Panc1 (cell line): ENCODE measurements around the gene QRFP. TPM values are rescaled to one million over a fixed set of nuclear protein-coding genes. Genes with fewer than 3 reads are reported as not detected.
A peak's percentile ranks its signal among the peaks of the same experiment; 100 is the strongest.

Experiments
- ATAC-seq: fragments of 200-7000 bp; cut with Tn5 transposase; 2 replicates; pipeline ENCODE4 v1.9.1; 2020; ENCODE audit warnings: mild to moderate bottlenecking, moderate library complexity
- BruUV-seq: library from RNA; stranded (reverse); fragments of 400-500 nt; replicated peaks from 2 replicates; lab custom pipeline; 2021; lab: Mats Ljungman, UMichigan
- CTCF ChIA-PET: fragments of 300-600 bp; sonication (Branson Sonifier 250); formaldehyde crosslinking; loops from one replicate; lab custom pipeline; 2022; ENCODE audit warnings: antibody characterized with exemption; lab: Charles Lee
- POLR2A ChIA-PET: fragments of 300-600 bp; sonication (Branson Sonifier 250); formaldehyde crosslinking; loops from one replicate; lab custom pipeline; 2022; ENCODE audit warnings: antibody characterized with exemption; lab: Charles Lee
- DNase-seq: peaks from one replicate; pipeline ENCODE4 v3.0.0-alpha.2; 2010; ENCODE audit warnings: low read depth, low spot score
- H3K27ac ChIP-seq: 2 replicates; pipeline ENCODE4 v1.5.1; 2011; ENCODE audit warnings: mild to moderate bottlenecking, low read length, inconsistent platforms
- H3K27me3 ChIP-seq: fragments of 200-500 bp; sonication (Bioruptor generic); 2 replicates; pipeline ENCODE4 v1.6.0; 2014; ENCODE audit warnings: low read length, inconsistent platforms; ENCODE audit not compliant: control insufficient read depth, insufficient read depth
- H3K36me3 ChIP-seq: fragments of 200-500 bp; sonication (Bioruptor generic); 2 replicates; pipeline ENCODE4 v1.5.1; 2014; ENCODE audit warnings: inconsistent platforms, mild to moderate bottlenecking, low read length, moderate library complexity; ENCODE audit not compliant: control insufficient read depth, insufficient read depth
- H3K4me1 ChIP-seq: 2 replicates; pipeline ENCODE4 v1.5.1; 2011; ENCODE audit warnings: inconsistent platforms, mild to moderate bottlenecking, low read length, moderate library complexity; ENCODE audit not compliant: control insufficient read depth, insufficient read depth
- H3K4me3 ChIP-seq, 2 experiments: 2 replicates each; pipeline ENCODE4 v1.5.1; 2011 to 2012; ENCODE audit warnings: low read depth in 2 of 2, low read length in 2 of 2, mild to moderate bottlenecking in 2 of 2, inconsistent platforms in 1 of 2, moderate library complexity in 1 of 2
- H3K9me3 ChIP-seq: fragments of 200-500 bp; sonication (Bioruptor generic); 2 replicates; pipeline ENCODE4 v1.5.1; 2014; ENCODE audit warnings: low read depth, mild to moderate bottlenecking, inconsistent platforms, low read length, moderate library complexity; ENCODE audit not compliant: control insufficient read depth, insufficient read depth
- CTCF ChIP-seq: fragments of 450-650 bp; IDR thresholded peaks from 2 replicates; pipeline ENCODE4 v1.5.1; 2017; ENCODE audit warnings: mild to moderate bottlenecking
- POLR2AphosphoS5 ChIP-seq: IDR thresholded peaks from 2 replicates; pipeline ENCODE4 v1.6.1; 2012; ENCODE audit warnings: mild to moderate bottlenecking, low read depth, low read length, moderate library complexity
- SIN3A ChIP-seq: IDR thresholded peaks from 2 replicates; pipeline ENCODE4 v1.6.1; 2012; ENCODE audit warnings: low read depth, mild to moderate bottlenecking, low read length, moderate library complexity, borderline replicate concordance; ENCODE audit not compliant: insufficient read depth
- TCF7L2 ChIP-seq: IDR thresholded peaks from 2 replicates; pipeline ENCODE4 v1.6.1; 2011; ENCODE audit warnings: mild to moderate bottlenecking, low read depth, low read length, inconsistent platforms
- in situ Hi-C: cut with HindIII; loops from 2 replicates; pipeline ENCODE4 v1.10.0; 2016; ENCODE audit warnings: low sequenced_read_pairs, low pct_unique_long_range_greater_than_20kb
- intact Hi-C: fragments of 100-400 bp; cut with micrococcal nuclease; formaldehyde crosslinking; loops from one replicate; pipeline ENCODE4 v1.10.0; 2022; ENCODE audit not compliant: unreplicated experiment
- total RNA-seq: library from RNA; stranded (reverse); gene quantifications from one replicate; pipeline ENCODE4 v1.2.1, GENCODE V29; 2021; ENCODE audit not compliant: unreplicated experiment
- TF ChIP-seq, protein P1 (sequence below), 2 experiments: IDR thresholded peaks; 2 replicates each; pipeline ENCODE4 v1.6.1; 2011 to 2012; ENCODE audit warnings: low read depth in 2 of 2, control low read depth in 1 of 2, low read length in 1 of 2, mild to moderate bottlenecking in 1 of 2, moderate library complexity in 1 of 2; ENCODE audit not compliant: insufficient read depth in 1 of 2

QRFP gene
- total RNA-seq, 1 experiment from 2014 or later, result not detected

- Histone ChIP-seq H3K4me1 (no peaks in the 10 kb centered on the region), H3K27ac (no peak overlapping the region), H3K36me3 (no peaks in the 10 kb centered on the region), H3K27me3 (no peaks in the 10 kb centered on the region), H3K4me3 (no peak overlapping the region), H3K9me3 (no peaks in the 10 kb centered on the region)
- TF ChIP-seq, protein P1, sequence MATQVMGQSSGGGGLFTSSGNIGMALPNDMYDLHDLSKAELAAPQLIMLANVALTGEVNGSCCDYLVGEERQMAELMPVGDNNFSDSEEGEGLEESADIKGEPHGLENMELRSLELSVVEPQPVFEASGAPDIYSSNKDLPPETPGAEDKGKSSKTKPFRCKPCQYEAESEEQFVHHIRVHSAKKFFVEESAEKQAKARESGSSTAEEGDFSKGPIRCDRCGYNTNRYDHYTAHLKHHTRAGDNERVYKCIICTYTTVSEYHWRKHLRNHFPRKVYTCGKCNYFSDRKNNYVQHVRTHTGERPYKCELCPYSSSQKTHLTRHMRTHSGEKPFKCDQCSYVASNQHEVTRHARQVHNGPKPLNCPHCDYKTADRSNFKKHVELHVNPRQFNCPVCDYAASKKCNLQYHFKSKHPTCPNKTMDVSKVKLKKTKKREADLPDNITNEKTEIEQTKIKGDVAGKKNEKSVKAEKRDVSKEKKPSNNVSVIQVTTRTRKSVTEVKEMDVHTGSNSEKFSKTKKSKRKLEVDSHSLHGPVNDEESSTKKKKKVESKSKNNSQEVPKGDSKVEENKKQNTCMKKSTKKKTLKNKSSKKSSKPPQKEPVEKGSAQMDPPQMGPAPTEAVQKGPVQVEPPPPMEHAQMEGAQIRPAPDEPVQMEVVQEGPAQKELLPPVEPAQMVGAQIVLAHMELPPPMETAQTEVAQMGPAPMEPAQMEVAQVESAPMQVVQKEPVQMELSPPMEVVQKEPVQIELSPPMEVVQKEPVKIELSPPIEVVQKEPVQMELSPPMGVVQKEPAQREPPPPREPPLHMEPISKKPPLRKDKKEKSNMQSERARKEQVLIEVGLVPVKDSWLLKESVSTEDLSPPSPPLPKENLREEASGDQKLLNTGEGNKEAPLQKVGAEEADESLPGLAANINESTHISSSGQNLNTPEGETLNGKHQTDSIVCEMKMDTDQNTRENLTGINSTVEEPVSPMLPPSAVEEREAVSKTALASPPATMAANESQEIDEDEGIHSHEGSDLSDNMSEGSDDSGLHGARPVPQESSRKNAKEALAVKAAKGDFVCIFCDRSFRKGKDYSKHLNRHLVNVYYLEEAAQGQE (IDR thresholded peaks at IDR 0.05; ENCODE audit: insufficient read depth in 1 of 2, low read depth in 2 of 2, low read length in 1 of 2), result no peak
- TF ChIP-seq POLR2AphosphoS5 (no peak), CTCF (no peak), TCF7L2 (no peak), SIN3A (no peak)
- ATAC-seq, result no peak
- no peak for DNase-seq
- POLR2A ChIA-PET, result no interaction called here
- CTCF ChIA-PET, result interaction anchor here (1.2 kb wide), 1 partner anchor 104 kb away, joined by 3 read pairs; no protein-coding TSS in a partner anchor
- intact Hi-C loops, result loop anchor here (10.0 kb wide), 1 partner anchor 50 kb away; no protein-coding TSS in a partner anchor
- in situ Hi-C loops, result no loop called here
- no TSS peak for BruUV-seq
Measured at GRCh38 chr9:130894546-130894945, 2.1 kb downstream of the QRFP start.

GRCh38 chr9:130893341-130894101 lies 3.1 kb downstream of the QRFP start:
- in situ Hi-C loops, result no loop called here
- POLR2A ChIA-PET, result no interaction called here

More at GRCh38 chr9:130893341-130894101, 3.1 kb downstream of the QRFP start:
- TF ChIP-seq, protein P1 (IDR thresholded peaks at IDR 0.05; ENCODE audit: insufficient read depth in 1 of 2, low read depth in 2 of 2, low read length in 1 of 2), result no peak
- TF ChIP-seq CTCF, result no peak
- no peak for TF ChIP-seq SIN3A
- BruUV-seq, result no TSS peak
- DNase-seq, result no peak
- CTCF ChIA-PET, result interaction anchor here (0.7 to 1.2 kb wide), 2 partner anchors 105 to 237 kb away, joined by 3 read pairs; no protein-coding TSS in a partner anchor
- peak; percentile 31; the same call in 1 of the 2 replicates for ATAC-seq
- H3K9me3 ChIP-seq, result no peaks in the 10 kb centered on the region
- no peaks in the 10 kb centered on the region for H3K36me3 ChIP-seq
- H3K27ac ChIP-seq, result no peak overlapping the region
- H3K4me1 ChIP-seq, result no peaks in the 10 kb centered on the region
- intact Hi-C loops, result loop anchor here (10.0 kb wide), 1 partner anchor 51 kb away; no protein-coding TSS in a partner anchor
- H3K27me3 ChIP-seq, result no peaks in the 10 kb centered on the region
- no peak overlapping the region for H3K4me3 ChIP-seq
